HepG2 (cell line): ENCODE data around the gene IL17RC. TPM values are rescaled to one million over a fixed set of nuclear protein-coding genes. Genes with fewer than 3 reads are reported as not detected.
A peak's percentile ranks its signal among the peaks of the same experiment; 100 is the strongest.

Source experiments
- E2F2 ChIP-seq: sonication (generic); formaldehyde crosslinking; IDR thresholded peaks from 2 replicates; pipeline ENCODE4 v1.4.0; 2020; ENCODE audit warnings: missing genetic modification reagents, borderline replicate concordance
- FOSL2 ChIP-seq: sonication (generic); formaldehyde crosslinking; IDR thresholded peaks from 2 replicates; pipeline ENCODE4 v1.4.0; 2020; ENCODE audit warnings: missing genetic modification reagents
- GATAD1 ChIP-seq: IDR thresholded peaks from 2 replicates; pipeline ENCODE4 v1.6.1; 2016; ENCODE audit warnings: missing genetic modification reagents, missing compliant biosample characterization
- NFRKB ChIP-seq: fragments of 450-650 bp; IDR thresholded peaks from 2 replicates; pipeline ENCODE4 v1.6.1; 2017
- SALL2 ChIP-seq: sonication (generic); formaldehyde crosslinking; IDR thresholded peaks from 2 replicates; pipeline ENCODE4 v1.8.1; 2023; ENCODE audit warnings: mild to moderate bottlenecking, missing genetic modification reagents, inconsistent platforms
- STAT6 ChIP-seq: sonication (generic); formaldehyde crosslinking; IDR thresholded peaks from 2 replicates; pipeline ENCODE4 v1.4.0; 2020; ENCODE audit warnings: missing genetic modification reagents, mild to moderate bottlenecking, borderline replicate concordance
- THAP7 ChIP-seq: sonication (generic); formaldehyde crosslinking; IDR thresholded peaks from 2 replicates; pipeline ENCODE4 v1.8.1; 2023; ENCODE audit warnings: mild to moderate bottlenecking, missing genetic modification reagents
- ZNF256 ChIP-seq: sonication (generic); formaldehyde crosslinking; conservative IDR thresholded peaks from 2 replicates; pipeline ENCODE4 v1.4.0; 2020; ENCODE audit warnings: missing genetic modification reagents
- ZNF407 ChIP-seq: sonication (generic); formaldehyde crosslinking; IDR thresholded peaks from one replicate; pipeline ENCODE4 v1.5.1; 2020; ENCODE audit warnings: mild to moderate bottlenecking, missing genetic modification reagents; ENCODE audit errors: not compliant biosample characterization
- ZNF556 ChIP-seq: sonication (generic); formaldehyde crosslinking; IDR thresholded peaks from 2 replicates; pipeline ENCODE4 v1.4.0; 2020; ENCODE audit warnings: mild to moderate bottlenecking, missing genetic modification reagents, borderline replicate concordance
- ZNF569 ChIP-seq: sonication (generic); formaldehyde crosslinking; IDR thresholded peaks from 2 replicates; pipeline ENCODE4 v1.5.0; 2020; ENCODE audit warnings: mild to moderate bottlenecking, missing genetic modification reagents, moderate library complexity, borderline replicate concordance
- ZNF598 ChIP-seq: sonication (generic); formaldehyde crosslinking; IDR thresholded peaks from 2 replicates; pipeline ENCODE4 v1.5.1; 2020; ENCODE audit warnings: mild to moderate bottlenecking, missing genetic modification reagents, borderline replicate concordance
- polyA plus RNA-seq, 8 experiments: library from polyadenylated mRNA; depleted of rRNA in 3 of 8; stranded (reverse) in 7 of 8; unstranded in 1 of 8; fragments of >200 nt; fragmentation: Illumina TruSeq in 4 of 8; extraction: Trizol in 4 of 8; gene quantifications; 2 replicates each; pipeline versions ENCODE4 v1.2.1 to v1.2.3, GENCODE V29; 2011 to 2016; ENCODE audit warnings: low read depth in 4 of 8, missing spikeins in 1 of 8, mixed read lengths in 1 of 8; ENCODE audit not compliant: insufficient read depth in 1 of 8
- total RNA-seq, 5 experiments: library from RNA; depleted of rRNA; stranded (reverse); fragments of >200 nt; fragmentation: Illumina TruSeq; extraction: Trizol; gene quantifications; 2 replicates each; pipeline ENCODE4 v1.2.3, GENCODE V29; 2016; ENCODE audit warnings: low read depth in 1 of 5

The IL17RC gene
- total and polyA plus RNA-seq, 2 of the 13 experiments (the other 11 are each of a cell fraction or from before 2014, with no cell fraction given): 20.7 to 24.0 TPM

- TF ChIP-seq FOSL2 (CRISPR knock-in tag) (peak; percentile 48; the same call in 1 of the 2 replicates), ZNF556 (CRISPR knock-in tag) (peak; percentile 76; the same call in 1 of the 2 replicates), ZNF256 (CRISPR knock-in tag) (no peak), GATAD1 (CRISPR knock-in tag) (peak; percentile 84), SALL2 (peak; percentile 88), ZNF598 (no peak), STAT6 (CRISPR knock-in tag) (peak; percentile 46; the same call in 1 of the 2 replicates), NFRKB (no peak), THAP7 (CRISPR knock-in tag) (peak; percentile 15; the same call in 1 of the 2 replicates), E2F2 (CRISPR knock-in tag) (0 out of 2 replicates have a peak, but pooled peaks have one; percentile 70), ZNF569 (no peak; the same call in 1 of the 2 replicates), ZNF407 (CRISPR knock-in tag) (no peak)
These were observed 29.5 kb downstream of the IL17RC start (continued) for GRCh38 chr3:9946112-9947024.
